ENCODE results near the gene GIMAP8. TPM values are rescaled to one million over a fixed set of nuclear protein-coding genes. Genes with fewer than 3 reads are reported as not detected.
A peak's percentile ranks its signal among the peaks of the same experiment; 100 is the strongest.

The GIMAP8 gene
- total and polyA plus RNA-seq, 12 donors, result 13.4 to 39.4 (median 17.9) TPM

GRCh38 chr7:150401861-150402631 lies 48.4 kb upstream of the GIMAP8 start:
- no peak overlapping the region for H3K27ac ChIP-seq
- H3K4me1 ChIP-seq, result peaks cover 14 to 45% (median 25%) of the 10 kb centered on the region in 9 donors
- 80 to 86% methylated on average over 7 of the region's 7 CpGs for WGBS, 2 donors
- no peak overlapping the region for H3K4me3 ChIP-seq
- intact Hi-C loops (cut with DNase I), result no loop called here
- H3K9me3 ChIP-seq, result no peaks in the 10 kb centered on the region
- DNase-seq, result no peak
- ATAC-seq, result no peak
- H3K27me3 ChIP-seq, result no peaks in the 10 kb centered on the region
- no peak for TF ChIP-seq CTCF (IDR thresholded peaks at IDR 0.05)
- H3K36me3 ChIP-seq, result peaks cover 0 to 15% (median 3%) of the 10 kb centered on the region in 9 donors

- intact Hi-C loops (cut with DNase I), result no loop called here
- TF ChIP-seq CTCF (IDR thresholded peaks at IDR 0.05), result no peak
- DNase-seq (no peak), ATAC-seq (no peak)
- Histone ChIP-seq H3K4me1 (peaks cover 14 to 50% (median 27%) of the 10 kb centered on the region in 9 donors), H3K4me3 (no peak overlapping the region), H3K9me3 (no peaks in the 10 kb centered on the region), H3K27me3 (no peaks in the 10 kb centered on the region), H3K36me3 (peaks cover 0 to 10% (median 3%) of the 10 kb centered on the region in 9 donors), H3K27ac (no peak overlapping the region)
- 91 to 92% methylated on average over 13 of the region's 13 CpGs for WGBS, 2 donors
Observed at GRCh38 chr7:150402671-150403321, 47.6 kb upstream of the GIMAP8 start.

GRCh38 chr7:150403376-150404171 lies 46.9 kb upstream of the GIMAP8 start:
- ATAC-seq, result no peak
- Histone ChIP-seq H3K9me3 (no peaks in the 10 kb centered on the region), H3K27ac (peak overlapping the region in 9 of 10 donors; percentile 89 to 99 (median 97)), H3K4me3 (peak overlapping the region in 1 of 10 donors; percentile 86), H3K36me3 (peaks cover 0 to 6% (median 0%) of the 10 kb centered on the region in 9 donors), H3K4me1 (peaks cover 14 to 45% (median 27%) of the 10 kb centered on the region in 9 donors), H3K27me3 (no peaks in the 10 kb centered on the region)
- 90 to 91% methylated on average over 13 of the region's 13 CpGs for WGBS, 2 donors
- intact Hi-C loops (cut with DNase I), result no loop called here
- no peak for DNase-seq
- TF ChIP-seq CTCF (IDR thresholded peaks at IDR 0.05), result no peak

GRCh38 chr7:150404172-150404804 lies 46.1 kb upstream of the GIMAP8 start:
- Histone ChIP-seq H3K4me3 (peak overlapping the region; percentile 14 to 89 (median 71)), H3K27ac (peak overlapping the region; percentile 73 to 99 (median 97)), H3K27me3 (no peaks in the 10 kb centered on the region), H3K36me3 (peaks cover 0 to 4% (median 0%) of the 10 kb centered on the region in 9 donors), H3K4me1 (peaks cover 14 to 38% (median 27%) of the 10 kb centered on the region in 9 donors), H3K9me3 (no peaks in the 10 kb centered on the region)
- no peak for TF ChIP-seq CTCF (IDR thresholded peaks at IDR 0.05)
- intact Hi-C loops (cut with DNase I), result no loop called here
- 36 to 46% methylated on average over 16 of the region's 16 CpGs for WGBS, 2 donors
- ATAC-seq (peak in 6 of 8 donors; percentile 3 to 19 (median 10)), DNase-seq (no peak)
